ENCODE measurements around the gene EGLN1.
A peak's percentile ranks its signal among the peaks of the same experiment; 100 is the strongest.
"Not testable (repeated sequence)": the region's sequence is repeated elsewhere in the genome, so short reads cannot be mapped to it uniquely, and the experiment has no call there.

EGLN1 gene

GRCh38 chr1:231363624-231364023, 58.5 kb downstream of the EGLN1 start:
- no peak for DNase-seq (ENCODE audit: low read depth in 2 of 2)

- no peak for DNase-seq (ENCODE audit: low read depth in 2 of 2)
Observed at GRCh38 chr1:231362325-231362724, 59.8 kb downstream of the EGLN1 start.

- no peak for DNase-seq (ENCODE audit: low read depth in 2 of 2)
Observed at GRCh38 chr1:231359113-231359512, 63.0 kb downstream of the EGLN1 start.

- no peak for DNase-seq (ENCODE audit: low read depth in 2 of 2)
Observed at GRCh38 chr1:231357831-231358354, 64.2 kb downstream of the EGLN1 start.

- DNase-seq (ENCODE audit: low read depth in 2 of 2): no peak
Observed at GRCh38 chr1:231357187-231357772, 64.8 kb downstream of the EGLN1 start.

GRCh38 chr1:231355171-231355570, 66.9 kb downstream of the EGLN1 start:
- DNase-seq (ENCODE audit: low read depth in 2 of 2): no peak

- no peak for DNase-seq (ENCODE audit: low read depth in 2 of 2)
Observed at GRCh38 chr1:231354330-231355020, 67.6 kb downstream of the EGLN1 start.

- no peak for DNase-seq (ENCODE audit: low read depth in 2 of 2)
Observed at GRCh38 chr1:231353086-231353485, 69.0 kb downstream of the EGLN1 start.

GRCh38 chr1:231351816-231352215, 70.3 kb downstream of the EGLN1 start:
- no peak for DNase-seq (ENCODE audit: low read depth in 2 of 2)

GRCh38 chr1:231348856-231349255, 73.2 kb downstream of the EGLN1 start:
- DNase-seq (ENCODE audit: low read depth in 2 of 2): not testable (repeated sequence)

GRCh38 chr1:231348442-231348841, 73.6 kb downstream of the EGLN1 start:
- no peak for DNase-seq (ENCODE audit: low read depth in 2 of 2)

GRCh38 chr1:231347961-231348360, 74.1 kb downstream of the EGLN1 start:
- DNase-seq (ENCODE audit: low read depth in 2 of 2): no peak

GRCh38 chr1:231340328-231341013, 81.6 kb downstream of the EGLN1 start:
- DNase-seq (ENCODE audit: low read depth in 2 of 2): no peak

GRCh38 chr1:231338270-231339128, 83.6 kb downstream of the EGLN1 start, which contains the start of gene SPRTN:
Gene SPRTN (plus strand): TSS chr1:231338293. CDS start chr1:231338384, 91 bp downstream.
- DNase-seq (ENCODE audit: low read depth in 2 of 2): no peak

- DNase-seq (ENCODE audit: low read depth in 2 of 2): peak; percentile 90 to 95
Observed at GRCh38 chr1:231337472-231338269, 84.4 kb downstream of the EGLN1 start, which contains the start of gene EXOC8. Gene EXOC8 (minus strand): TSS chr1:231337852. CDS start chr1:231337745, 107 bp downstream.

- no peak for DNase-seq (ENCODE audit: low read depth in 2 of 2)
Observed at GRCh38 chr1:231337043-231337471, 85.0 kb downstream of the EGLN1 start.

GRCh38 chr1:231335663-231336602, 86.2 kb downstream of the EGLN1 start:
- DNase-seq (ENCODE audit: low read depth in 2 of 2): no peak

GRCh38 chr1:231334952-231335351, 87.1 kb downstream of the EGLN1 start:
- no peak for DNase-seq (ENCODE audit: low read depth in 2 of 2)

GRCh38 chr1:231334079-231334666, 87.9 kb downstream of the EGLN1 start:
- DNase-seq (ENCODE audit: low read depth in 2 of 2): no peak
